ENCODE measurements around the gene PRDM16.

Gene PRDM16

DNA sequence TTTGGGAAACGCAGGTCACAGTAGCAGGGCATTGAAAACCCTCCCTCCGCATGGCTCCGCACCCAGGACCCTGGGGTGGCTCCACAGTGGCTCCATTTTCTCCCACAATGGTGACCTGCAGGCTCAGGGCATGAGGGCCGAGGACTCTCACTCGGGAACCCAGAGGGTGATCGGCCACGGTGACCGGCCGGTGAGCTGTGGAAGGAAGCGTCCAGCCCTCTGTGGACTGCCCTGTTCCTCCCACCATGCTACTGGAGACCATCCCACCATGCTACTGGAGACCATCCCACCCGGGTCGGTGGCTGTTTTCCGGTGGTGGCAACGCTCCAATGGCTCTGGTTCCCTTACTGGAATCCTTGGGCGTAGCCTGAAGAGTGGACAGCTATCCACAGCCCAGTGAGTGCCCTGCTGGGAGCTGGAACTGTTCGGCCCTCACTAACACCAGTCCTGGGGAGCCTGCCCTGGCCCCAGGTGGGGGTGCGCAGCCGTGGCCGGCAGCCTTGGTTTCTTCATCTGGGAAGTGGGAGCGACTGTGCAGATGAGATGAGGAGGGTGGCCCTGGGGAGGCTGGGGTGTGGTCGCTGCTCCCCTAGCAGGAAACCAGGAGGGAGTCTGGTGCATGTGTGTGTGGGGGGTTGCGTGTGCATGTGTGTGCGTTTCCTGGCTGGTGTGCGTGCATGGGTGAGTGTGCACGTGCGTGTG, 59.6 kb downstream of the PRDM16 start:
- no peak for DNase-seq

- DNase-seq = no peak
Measured at GRCh38 chr1:3129133-3129490, 60.1 kb downstream of the PRDM16 start.

DNA sequence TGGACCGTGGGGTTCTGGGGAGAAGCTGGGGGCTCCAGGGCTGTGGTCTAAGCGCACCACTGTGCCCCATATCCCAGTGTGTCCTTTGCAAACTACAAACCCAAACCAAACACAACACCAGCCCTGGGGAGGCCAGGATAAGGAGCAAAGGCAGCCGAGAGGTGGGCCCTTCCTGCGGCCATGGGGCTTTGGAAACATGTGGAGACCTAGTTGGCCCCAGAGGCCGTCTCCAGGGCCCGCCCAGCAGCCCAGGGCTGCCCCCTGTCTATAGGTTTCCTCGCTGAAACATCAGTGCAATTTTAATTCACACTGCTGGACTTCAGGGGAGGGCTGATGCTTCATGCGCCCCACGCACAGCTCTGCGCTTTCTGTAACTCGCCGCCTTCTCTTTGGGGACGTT, 61.3 kb downstream of the PRDM16 start:
- no peak for DNase-seq

- no peak for DNase-seq
Measured at GRCh38 chr1:3132660-3133059, 63.7 kb downstream of the PRDM16 start.

GRCh38 chr1:3133686-3134085, 64.7 kb downstream of the PRDM16 start:
- DNase-seq = no peak

DNA sequence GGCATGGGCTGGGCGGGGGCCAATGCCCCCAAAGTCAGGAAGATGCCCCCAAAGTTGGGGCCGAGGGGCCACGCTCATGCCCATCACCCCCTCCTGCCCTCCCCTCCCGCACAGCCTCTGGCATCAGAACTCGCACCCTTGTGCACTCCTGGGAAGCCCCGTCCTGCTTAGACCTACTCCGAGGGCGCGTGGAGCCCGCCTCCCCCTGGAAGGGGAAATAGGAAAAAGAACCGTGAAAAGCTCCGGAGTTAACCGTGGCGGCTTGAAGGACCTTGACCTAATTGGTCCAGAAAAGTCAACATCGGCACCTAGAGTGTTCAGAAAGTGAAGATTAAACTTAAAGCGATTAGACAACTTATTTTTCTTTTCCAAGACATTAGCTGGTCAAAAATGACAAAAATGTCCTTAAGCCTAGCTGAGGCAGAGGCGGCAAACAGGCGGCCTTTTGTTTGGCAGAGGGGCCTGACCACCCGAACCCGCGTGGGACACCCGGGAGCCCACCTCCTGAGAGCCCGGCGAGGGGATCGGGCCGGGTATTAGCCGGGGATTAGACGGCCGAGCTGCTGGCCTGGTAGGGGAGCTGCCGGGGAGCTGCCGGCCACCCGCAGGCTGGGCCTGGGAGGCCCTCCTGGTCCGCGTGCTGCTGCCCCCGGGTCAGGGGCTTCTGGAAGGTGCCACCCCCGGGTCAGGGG, 65.5 kb downstream of the PRDM16 start:
- DNase-seq = no peak

- no peak for DNase-seq
Measured at GRCh38 chr1:3135073-3135702, 66.2 kb downstream of the PRDM16 start.

DNA sequence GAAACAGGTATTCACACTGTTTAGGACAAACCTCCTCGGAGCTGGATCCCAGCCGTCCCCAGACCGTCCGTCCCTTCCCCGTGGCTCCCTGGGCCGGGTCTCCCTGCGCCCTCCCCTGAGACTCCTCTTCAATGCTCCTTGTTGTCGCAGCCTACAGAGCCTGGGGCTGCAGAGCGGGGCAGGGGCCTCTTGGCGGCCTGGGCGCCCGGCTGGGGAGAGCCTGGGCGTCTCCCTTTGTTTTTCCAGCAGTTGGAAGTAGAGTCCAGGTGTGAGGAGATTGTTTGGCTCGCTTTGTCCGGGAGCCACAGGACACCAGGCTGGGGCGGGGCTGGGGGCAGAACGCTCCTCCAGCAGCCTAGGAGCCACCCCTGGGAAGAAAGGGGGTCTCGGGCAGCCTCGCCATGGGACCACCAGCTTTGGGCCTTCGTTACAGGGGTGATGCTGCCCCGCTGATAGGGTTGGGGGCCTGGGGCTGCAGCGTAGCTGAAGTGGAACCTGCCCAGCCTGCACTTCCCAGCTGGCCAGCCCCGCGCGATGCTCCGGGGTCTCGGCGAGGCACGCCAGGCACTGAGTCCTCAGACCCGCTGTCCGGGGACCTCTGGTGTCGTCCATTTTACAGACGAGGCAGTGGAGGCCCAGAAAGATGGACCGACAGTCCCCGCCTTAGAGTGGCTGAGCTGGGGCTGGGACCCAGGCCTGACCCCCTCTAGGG, 66.9 kb downstream of the PRDM16 start:
- no peak for DNase-seq

GRCh38 chr1:3136532-3136931, 67.5 kb downstream of the PRDM16 start:
- DNase-seq = no peak

DNA sequence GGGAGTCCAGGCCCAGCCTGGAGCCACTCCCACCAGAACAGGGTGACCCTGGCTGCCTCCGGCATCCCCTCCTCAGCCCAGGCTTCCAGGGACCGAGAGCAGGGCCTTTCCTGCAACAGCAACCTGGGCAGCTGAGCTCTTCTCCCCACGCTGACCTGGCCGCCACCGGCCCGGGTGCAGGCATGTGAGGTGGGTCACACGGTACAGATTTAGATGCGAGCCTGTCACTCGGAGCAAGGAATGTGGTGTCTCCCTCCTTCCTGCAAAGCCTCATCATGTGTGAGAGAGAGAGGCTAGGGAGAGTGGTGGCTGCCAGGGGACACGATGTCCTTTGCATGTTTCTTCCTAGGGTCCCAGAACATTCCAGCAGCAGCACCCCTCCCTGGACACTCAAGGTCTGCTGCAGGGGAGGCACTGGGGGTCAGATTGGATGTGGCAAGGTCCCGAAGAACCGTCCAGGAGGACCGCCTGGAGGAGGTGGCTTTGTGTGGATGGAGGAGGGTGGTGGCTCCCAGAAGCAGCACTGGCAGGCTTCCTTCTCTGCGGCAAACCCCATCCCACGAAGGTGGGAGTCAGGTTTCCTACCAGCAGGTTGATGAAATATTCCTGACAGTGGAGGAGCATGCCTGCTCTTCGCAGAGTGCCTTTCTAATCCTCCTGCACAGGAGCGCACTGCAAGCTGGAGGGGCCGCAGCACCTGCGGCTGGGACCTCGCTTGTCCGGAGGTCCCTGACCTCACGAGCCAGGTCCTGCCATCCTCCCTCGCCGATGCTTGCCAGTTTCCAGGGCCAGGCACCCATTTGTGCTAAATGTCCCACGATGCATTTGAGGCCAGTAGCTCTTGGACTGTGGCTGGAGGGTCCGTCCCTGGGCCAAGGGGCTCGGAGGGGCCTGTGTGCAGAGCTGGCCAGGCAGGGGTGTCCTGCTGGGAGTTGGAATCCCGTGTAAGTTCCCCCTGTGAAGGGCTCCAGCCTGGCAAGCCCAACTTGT, 68.4 kb downstream of the PRDM16 start:
- no peak for DNase-seq

GRCh38 chr1:3138623-3139151, 69.7 kb downstream of the PRDM16 start:
- DNase-seq = no peak

- no peak for DNase-seq
Measured at GRCh38 chr1:3139451-3139852, 70.4 kb downstream of the PRDM16 start.

DNA sequence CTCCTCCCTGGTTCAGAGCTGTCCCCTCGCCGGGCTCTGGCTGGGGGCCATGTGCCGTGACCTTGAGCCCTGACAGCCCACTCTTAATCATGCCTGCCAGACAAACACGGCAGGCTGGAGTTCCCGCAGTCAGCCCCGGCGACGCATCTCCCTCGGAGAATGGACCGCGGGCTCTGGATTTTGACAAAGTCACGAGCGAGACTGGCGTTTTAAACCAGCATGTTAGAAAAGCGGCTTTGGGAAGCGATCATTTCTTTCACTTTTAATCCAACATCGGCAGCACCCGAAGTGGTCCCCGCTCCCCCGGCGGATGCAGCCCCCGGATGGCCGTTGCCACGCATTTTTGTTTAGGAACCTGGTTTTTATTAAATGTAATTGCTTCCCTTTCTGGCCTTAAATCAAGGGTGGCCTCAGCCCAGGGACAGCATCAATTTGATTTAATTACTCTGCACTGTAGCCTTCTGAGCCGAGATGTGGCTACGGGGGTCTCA, 70.9 kb downstream of the PRDM16 start:
- DNase-seq = no peak

DNA sequence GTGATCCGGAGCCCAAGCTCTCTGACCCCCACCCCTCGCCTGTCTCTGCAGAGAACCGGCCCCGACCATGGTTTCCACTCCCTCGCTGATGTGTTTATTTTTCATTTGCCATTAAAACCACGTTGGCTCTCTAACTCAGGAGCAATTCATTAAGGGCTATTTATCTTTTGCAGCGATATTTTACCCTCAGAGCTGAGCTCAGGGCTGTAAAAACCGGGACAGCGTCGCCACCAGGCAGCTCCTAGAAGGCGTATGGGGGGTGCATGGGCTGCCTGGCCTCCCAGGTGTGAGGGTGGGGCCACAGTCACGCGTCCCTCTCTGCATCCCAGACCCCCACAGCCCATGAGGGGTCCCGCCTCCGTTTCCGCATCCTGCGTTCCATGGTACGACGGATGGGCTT, 71.4 kb downstream of the PRDM16 start:
- no peak for DNase-seq

DNA sequence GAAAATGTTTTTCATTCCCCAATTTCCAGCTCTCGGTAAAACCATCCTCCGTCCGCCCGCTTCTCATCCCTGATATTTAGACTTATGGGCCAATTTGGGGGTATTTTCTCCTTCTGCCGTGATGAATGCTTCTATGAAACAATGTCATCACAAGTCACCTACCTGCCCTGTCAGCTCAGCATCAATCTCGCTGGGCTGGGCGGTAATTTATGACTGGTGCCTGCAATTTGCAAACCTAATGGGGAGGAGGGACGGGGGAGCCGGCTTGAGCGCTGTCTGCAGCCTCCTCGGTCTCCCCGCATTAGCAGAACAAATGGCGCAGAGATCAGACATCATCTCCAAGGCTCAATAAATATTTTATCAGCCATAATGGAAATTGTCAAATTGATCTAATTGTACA, 72.1 kb downstream of the PRDM16 start:
- DNase-seq = no peak

- DNase-seq = no peak
Measured at GRCh38 chr1:3141836-3142235, 72.8 kb downstream of the PRDM16 start.

DNA sequence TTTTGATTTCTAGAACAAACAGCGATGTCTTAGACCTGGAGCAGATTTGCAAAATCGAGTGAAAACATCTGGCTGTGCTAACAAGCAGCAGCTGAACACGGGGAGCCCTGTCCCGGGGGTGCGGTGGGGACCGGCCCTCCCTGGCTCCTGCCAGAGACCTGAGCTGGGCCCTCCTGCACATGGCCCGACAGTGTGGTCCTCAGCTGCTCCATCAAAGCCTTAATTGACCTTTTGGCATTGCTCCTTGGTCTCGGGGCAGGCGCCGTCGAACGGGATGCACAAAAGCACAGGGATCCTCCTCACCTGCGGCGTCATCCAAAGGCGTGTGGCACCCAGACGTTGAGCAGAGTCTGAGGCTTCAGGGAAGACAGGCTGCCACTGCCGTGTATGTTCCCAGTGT, 73.2 kb downstream of the PRDM16 start:
- DNase-seq = no peak

- no peak for DNase-seq
Measured at GRCh38 chr1:3142751-3143150, 73.7 kb downstream of the PRDM16 start.

DNA sequence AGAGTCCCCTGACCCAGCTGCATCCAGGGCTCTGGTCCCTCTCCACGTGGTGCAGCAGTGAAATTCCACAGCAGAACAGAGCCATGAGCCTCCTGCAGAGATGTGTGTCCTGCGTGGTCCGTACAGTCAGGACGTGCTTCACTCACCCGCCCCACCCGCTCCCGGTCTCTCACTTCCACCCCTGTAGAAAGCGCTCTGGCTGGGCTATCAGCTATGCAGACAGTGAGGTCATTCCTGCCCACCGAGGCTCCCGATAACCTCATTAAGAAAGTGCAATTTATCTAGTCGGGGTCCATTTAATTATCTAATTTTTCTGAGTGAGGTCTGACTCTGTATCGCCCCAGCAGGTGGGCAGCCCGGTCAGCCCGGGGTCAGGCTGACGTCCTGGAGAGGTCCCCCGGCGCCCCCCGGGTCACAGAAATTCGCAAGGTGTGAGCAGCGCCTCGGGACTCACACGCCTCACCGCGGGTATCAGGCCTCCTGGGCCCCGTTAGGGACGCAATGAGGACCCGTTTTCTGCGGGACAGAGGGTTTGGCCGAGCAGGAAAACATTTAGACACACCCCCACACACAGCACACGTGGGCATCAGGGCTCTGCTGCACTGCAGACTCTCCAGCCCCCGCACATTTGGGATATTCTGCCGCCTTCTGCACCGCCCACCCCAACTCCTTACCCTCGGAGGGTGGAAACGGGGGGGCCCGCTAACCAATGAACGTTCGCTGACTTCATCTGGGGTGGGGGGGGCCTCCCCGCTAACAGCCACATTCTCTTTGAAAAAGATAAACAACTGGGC, 76.7 kb downstream of the PRDM16 start:
- no peak for DNase-seq

DNA sequence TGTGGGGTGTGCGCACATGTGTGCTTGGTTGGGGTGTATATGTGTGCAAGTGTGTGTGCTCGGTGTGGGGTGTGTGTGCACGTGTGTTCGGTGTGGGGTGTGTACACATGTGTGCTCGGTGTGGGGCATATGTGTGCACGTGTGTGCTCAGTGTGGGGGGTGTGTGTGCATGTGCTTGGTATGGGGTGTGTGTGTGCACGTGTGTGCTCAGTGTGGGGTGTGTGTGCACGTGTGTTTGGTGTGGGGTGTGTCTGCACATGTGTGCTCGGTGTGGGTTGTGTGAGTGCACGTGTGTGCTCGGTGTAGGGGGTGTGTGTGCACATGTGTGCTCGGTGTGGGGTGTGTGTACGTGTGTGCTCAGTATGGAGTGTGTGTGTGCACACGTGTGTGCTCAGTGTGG, 77.5 kb downstream of the PRDM16 start:
- no peak for DNase-seq

GRCh38 chr1:3146907-3147306, 77.9 kb downstream of the PRDM16 start:
- DNase-seq = no peak
